GM19397 (cell line): ENCODE results near the gene PGP.

Experiments used
- ATAC-seq: cut with Tn5 transposase; IDR thresholded peaks from one replicate; pipeline ENCODE4 v1.9.1; 2021; ENCODE audit warnings: mild to moderate bottlenecking, moderate library complexity; ENCODE audit not compliant: unreplicated experiment

PGP gene

GRCh38 chr16:2200313-2200712 lies 14.3 kb downstream of the PGP start:
- no peak for ATAC-seq

- no peak for ATAC-seq
Observed at GRCh38 chr16:2199621-2200139, 15.0 kb downstream of the PGP start.

DNA sequence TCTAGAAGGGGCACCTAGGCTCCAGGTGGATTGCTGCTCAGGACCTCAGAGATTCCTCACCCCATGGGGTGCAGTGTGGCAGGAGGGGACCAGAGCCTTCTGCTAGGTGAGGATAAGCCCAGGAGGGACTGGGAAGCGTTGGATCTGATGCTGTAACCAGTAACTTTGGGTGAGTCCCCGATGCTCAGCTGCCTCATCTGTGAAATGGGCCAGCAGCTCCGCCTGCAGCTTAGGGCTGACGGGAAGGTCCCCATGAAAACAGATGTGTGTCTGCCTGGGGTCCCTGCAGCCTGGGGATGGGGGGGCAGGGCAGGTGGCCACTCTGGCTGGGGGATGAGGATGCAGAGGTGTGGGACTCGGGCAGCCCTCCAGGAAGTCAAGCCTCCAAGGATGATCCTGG lies 15.5 kb downstream of the PGP start:
- no peak for ATAC-seq

GRCh38 chr16:2198283-2198682 lies 16.4 kb downstream of the PGP start:
- no peak for ATAC-seq

GRCh38 chr16:2197765-2198164 lies 16.9 kb downstream of the PGP start:
- ATAC-seq: no peak

DNA sequence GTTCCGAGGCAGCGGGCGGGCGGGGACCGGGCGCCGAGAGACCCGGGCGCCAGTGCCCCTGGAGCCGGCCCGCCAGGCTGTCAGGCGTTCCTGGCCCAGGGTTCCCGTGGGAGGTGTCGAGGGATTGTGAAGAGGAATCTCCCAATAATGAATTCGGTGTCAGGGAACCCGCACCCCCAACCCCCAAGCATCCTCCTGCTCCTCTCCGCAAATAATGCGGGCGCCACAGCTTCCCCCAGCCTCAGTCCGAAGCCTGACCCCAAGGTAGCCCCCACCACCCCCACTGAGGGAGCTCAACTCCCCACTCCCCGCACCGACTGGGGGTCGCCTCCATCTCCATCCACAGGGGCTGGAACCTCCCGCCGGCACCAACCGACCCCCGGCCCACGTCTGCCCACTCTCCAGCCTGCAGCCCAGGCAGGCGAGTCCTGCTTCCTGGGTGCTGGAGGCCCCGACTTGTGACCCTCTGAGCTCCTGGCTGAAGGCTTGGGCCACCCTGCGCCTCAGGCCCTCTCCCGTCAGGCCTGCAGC lies 17.6 kb downstream of the PGP start:
- ATAC-seq: no peak

DNA sequence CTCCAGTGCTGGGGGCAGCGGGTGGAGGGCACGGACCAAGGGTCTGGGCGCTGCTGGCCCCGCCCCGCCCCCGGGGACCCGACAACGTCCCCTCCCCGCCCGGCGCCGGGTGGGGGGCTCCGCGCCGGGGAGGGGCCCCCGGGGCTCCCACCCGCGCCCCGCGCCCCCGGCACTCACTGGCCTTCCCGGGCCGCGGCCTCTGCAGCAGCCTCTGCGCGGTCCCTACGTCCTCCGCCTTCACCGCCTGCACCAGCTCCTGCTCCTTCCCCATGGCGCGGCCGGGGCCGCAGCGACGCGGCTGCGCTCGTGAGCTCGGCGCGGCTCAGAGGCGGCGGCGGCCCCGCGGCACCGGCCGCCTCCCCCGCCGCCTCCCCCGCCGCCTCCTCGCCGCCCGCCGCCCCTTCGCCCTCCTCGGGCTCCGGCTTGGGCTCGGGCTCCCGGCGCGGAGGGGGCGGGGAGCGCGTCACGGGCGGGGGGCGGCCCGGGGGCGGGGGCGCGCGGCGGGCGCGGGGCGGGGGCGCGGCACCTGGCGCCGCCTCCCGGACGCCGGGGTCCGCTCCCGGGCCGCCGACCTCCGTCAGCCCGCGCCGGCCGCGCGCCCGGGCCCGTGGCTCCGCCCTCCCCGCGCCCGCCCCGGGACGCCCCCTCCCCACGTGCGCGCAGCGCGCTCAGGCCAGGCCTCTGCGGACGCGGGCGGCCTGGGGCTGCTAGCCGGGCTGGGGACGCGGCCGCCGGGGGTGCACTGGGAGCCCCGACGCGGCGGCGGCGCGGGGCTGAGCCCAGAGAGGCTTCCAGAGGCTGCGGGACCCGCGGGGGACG lies 18.3 kb downstream of the PGP start, which contains the start of gene CASKIN1:
CASKIN1 (minus strand) TSS at position 444 of the 819 bp plus-strand sequence; CDS start at position 271, 173 bp downstream.
- no peak for ATAC-seq

- no peak for ATAC-seq
Observed at GRCh38 chr16:2195322-2196161, 19.1 kb downstream of the PGP start.

DNA sequence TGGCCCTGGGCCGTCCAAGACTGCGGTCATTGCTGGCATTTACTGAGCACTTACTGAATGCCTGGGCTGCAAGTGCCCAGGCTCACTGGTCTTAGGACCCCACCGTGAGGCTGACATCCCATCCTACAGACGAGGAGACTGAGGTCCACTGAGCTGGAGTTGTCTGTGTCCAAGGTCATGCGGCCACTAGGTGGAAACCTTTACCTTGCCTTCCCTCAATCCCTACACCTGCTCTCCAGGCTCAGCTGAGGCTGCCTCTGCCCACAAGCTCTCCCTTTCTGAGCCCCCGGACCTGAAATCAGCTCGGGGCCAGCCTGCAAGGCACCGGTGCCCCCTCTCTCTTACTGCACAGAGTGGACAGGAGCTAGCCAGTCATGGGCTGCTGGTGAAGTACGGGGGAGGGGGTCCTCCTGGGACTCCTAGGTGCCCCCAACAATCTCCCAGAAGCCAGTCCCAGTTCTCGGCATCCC lies 19.8 kb downstream of the PGP start:
- no peak for ATAC-seq

GRCh38 chr16:2194166-2194834 lies 20.3 kb downstream of the PGP start:
- no peak for ATAC-seq

GRCh38 chr16:2191446-2191706 lies 23.3 kb downstream of the PGP start:
- ATAC-seq: no peak

GRCh38 chr16:2190659-2191445 lies 23.8 kb downstream of the PGP start:
- ATAC-seq: no peak

DNA sequence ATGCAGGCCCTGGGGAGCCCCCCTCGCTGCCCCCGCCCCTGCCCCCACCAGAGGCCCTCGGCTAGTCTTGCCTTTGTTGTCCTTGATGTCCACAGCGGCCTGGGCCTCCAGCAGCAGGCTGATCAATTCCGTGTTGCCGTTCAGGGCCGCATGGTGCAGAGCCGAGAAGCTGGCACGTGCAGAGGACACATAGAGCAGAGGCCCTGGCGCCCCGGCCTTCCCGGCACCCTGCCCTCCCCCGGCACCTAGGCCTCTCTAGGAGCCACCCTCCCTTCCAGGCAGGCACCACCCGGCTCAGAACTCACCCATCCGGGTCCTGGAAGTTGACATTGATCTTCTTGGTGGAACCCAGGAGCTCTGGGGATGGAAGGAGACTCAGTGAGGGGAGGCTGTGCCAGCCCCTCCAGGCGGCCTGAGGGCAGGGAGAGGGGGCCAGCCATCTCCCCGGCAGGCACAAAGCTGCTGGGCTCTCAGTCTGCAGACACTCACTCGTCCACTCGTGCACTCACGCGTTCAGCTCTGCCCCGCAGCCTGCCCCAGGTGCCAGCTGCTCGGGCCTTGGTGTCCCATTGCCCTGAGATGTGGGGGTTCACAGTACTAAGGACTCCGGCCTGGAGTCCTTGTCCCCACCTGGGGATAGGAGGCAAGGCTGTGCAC lies 24.5 kb downstream of the PGP start:
- ATAC-seq: no peak

DNA sequence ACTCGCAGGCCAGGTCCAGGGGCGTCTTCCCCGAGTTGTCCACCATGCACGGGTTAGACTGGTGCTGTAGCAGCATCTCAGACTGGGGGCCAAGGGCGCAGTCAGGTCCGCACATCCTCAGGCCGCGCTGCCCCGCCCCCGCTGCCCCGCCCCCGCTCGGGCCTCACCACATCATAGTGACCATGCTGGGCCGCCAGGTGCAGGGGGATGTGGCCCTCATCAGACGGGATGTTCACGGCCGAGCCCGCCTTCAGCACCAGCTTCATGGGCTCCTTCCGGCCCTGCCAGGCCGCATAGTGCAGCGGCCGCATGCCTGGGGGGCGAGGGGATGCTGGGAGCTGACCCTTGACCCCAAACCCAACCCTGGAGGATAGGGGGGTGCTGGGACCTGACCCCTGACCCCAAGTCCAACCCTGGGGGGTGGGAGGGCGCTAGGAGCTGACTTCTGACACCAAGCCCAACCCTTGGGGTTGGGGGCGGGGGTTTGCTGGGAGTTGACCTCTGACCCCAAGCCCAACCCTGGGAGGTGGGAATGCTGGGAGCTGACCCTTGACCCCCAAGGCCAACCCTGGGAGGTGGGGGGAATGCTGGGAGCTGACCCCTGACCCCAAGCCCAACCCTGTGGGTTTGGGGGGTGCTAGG lies 25.3 kb downstream of the PGP start:
- ATAC-seq: no peak

GRCh38 chr16:2188395-2188794 lies 26.2 kb downstream of the PGP start:
- ATAC-seq: no peak

GRCh38 chr16:2187212-2187611 lies 27.4 kb downstream of the PGP start:
- ATAC-seq: no peak

DNA sequence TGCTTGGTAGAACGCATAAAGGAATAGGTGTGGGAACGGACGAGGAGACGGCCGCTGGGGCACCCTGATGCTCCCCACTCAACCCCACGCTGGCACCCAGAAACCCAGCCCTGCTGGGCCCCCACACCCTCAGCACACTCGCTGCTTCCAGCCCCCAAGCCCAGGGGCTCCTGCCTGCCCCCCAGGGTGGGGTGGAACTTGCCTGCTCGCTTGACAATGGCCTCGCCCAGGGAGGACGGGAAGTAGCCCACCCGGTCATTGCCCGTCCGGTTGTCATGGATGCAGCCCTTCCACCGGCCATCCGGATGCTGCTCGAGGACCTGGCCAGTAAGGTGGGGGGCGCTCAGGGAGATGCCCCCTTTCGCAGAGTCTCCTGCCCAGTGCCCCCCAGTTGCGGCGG lies 28.1 kb downstream of the PGP start:
- ATAC-seq: no peak

- ATAC-seq: no peak
Observed at GRCh38 chr16:2186064-2186463, 28.6 kb downstream of the PGP start.

DNA sequence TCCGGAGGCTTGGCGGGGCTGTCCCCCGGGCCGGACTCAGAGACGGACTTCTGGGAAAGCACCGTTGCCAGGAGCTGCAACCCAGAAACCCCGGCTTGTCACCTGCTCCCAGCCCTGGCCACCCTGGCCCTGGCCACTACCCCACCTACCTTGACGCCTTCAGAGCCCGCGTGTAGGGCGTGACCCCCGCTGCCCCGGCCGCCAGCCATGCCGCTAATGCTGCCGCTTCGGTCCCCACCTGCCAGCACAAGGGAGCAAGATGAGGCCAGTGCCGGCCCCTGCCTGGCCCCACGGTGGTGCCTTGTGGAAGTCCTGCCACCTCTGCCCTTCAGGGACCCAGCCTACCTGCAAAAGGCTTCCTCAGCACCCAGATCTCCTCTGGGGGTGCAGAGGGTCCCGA lies 29.7 kb downstream of the PGP start:
- ATAC-seq: no peak
